B cell (primary cell): ENCODE results near the gene MACROH2A1. TPM values are rescaled to one million over a fixed set of nuclear protein-coding genes. Genes with fewer than 3 reads are reported as not detected.

ENCODE experiments used
- ATAC-seq: fragments of 200-7000 bp; cut with Tn5 transposase; one replicate; pipeline ENCODE4 v1.10.0; 2021; ENCODE audit warnings: low read depth, mild to moderate bottlenecking, moderate number of reproducible peaks, moderate library complexity
- CTCF ChIA-PET: fragments of 350-600 bp; sonication (Branson Sonifier 250); formaldehyde crosslinking; loops from one replicate; lab custom pipeline; 2021; ENCODE audit warnings: antibody characterized with exemption, inconsistent platforms; lab: Charles Lee
- POLR2A ChIA-PET: fragments of 350-600 bp; sonication (Branson Sonifier 250); formaldehyde crosslinking; loops from one replicate; lab custom pipeline; 2021; ENCODE audit warnings: antibody characterized with exemption; lab: Charles Lee
- DNase-seq: peaks from one replicate; pipeline ENCODE4 v3.0.0; 2013
- H2AFZ ChIP-seq: 2 replicates; pipeline ENCODE4 v1.6.1; 2012; ENCODE audit warnings: mild to moderate bottlenecking, low read depth, low read length; ENCODE audit not compliant: insufficient read depth, poor library complexity, severe bottlenecking
- H3K27ac ChIP-seq, 2 donors: 1 replicate in 1 of 2; 2 replicates in 1 of 2; pipeline ENCODE4 v1.5.1; 2012 to 2013; ENCODE audit warnings: low read length in 2 of 2, mild to moderate bottlenecking in 2 of 2, moderate library complexity in 1 of 2
- H3K27me3 ChIP-seq, 4 experiments: fragments of 200-600 bp in 1 of 4; sonication (generic) in 1 of 4; replicated peaks in 1 of 4; 1 replicate in 2 of 4; 2 replicates in 2 of 4; pipeline versions ENCODE4 v1.6.1 to v1.7.0; 2013 to 2016; ENCODE audit warnings: low read length in 3 of 4, mild to moderate bottlenecking in 2 of 4, mixed read lengths in 1 of 4, moderate library complexity in 1 of 4; ENCODE audit not compliant: insufficient read depth in 4 of 4, control insufficient read depth in 3 of 4; ENCODE audit errors: control extremely low read depth in 1 of 4
- H3K36me3 ChIP-seq, 2 experiments: replicated peaks in 1 of 2; 1 replicate in 1 of 2; 2 replicates in 1 of 2; pipeline versions ENCODE4 v1.6.1 to v1.7.1; 2013; ENCODE audit warnings: low read length in 1 of 2; ENCODE audit not compliant: insufficient read depth in 2 of 2, control insufficient read depth in 1 of 2; ENCODE audit errors: control extremely low read depth in 1 of 2, extremely low read depth in 1 of 2
- H3K4me1 ChIP-seq, 2 donors: fragments of 200-600 bp in 1 of 2; sonication (generic) in 1 of 2; 1 replicate in 1 of 2; 2 replicates in 1 of 2; pipeline versions ENCODE4 v1.5.1 to v1.6.1; 2013 to 2017; ENCODE audit warnings: low read length in 2 of 2; ENCODE audit not compliant: control insufficient read depth in 2 of 2, insufficient read depth in 2 of 2
- H3K4me2 ChIP-seq: replicated peaks from 2 replicates; pipeline ENCODE3; 2012; ENCODE audit warnings: mild to moderate bottlenecking, low read depth, low read length; ENCODE audit not compliant: poor library complexity, severe bottlenecking
- H3K4me3 ChIP-seq, 5 experiments: fragments of 200-600 bp in 1 of 5; sonication (generic) in 1 of 5; 1 replicate in 3 of 5; 2 replicates in 2 of 5; pipeline versions ENCODE4 v1.5.1 to v1.7.0; 2011 to 2016; ENCODE audit warnings: low read length in 4 of 5, mild to moderate bottlenecking in 4 of 5, low read depth in 2 of 5, control low read depth in 1 of 5, moderate library complexity in 1 of 5; ENCODE audit not compliant: insufficient read depth in 1 of 5; ENCODE audit errors: control extremely low read depth in 1 of 5, extremely low read depth in 1 of 5
- H3K79me2 ChIP-seq: fragments of 200-600 bp; sonication (generic); one replicate; pipeline ENCODE4 v1.6.0; 2016; ENCODE audit warnings: low read length; ENCODE audit not compliant: control insufficient read depth, insufficient read depth
- H3K9ac ChIP-seq: fragments of 200-600 bp; sonication (generic); 2 replicates; pipeline ENCODE4 v1.6.1; 2017; ENCODE audit warnings: mild to moderate bottlenecking, low read length, moderate library complexity
- H3K9me3 ChIP-seq, 3 donors: one replicate each; pipeline versions ENCODE4 v1.6.1 to v1.7.1; 2013; ENCODE audit warnings: low read length in 2 of 3; ENCODE audit not compliant: control insufficient read depth in 2 of 3, insufficient read depth in 1 of 3; ENCODE audit errors: control extremely low read depth in 1 of 3
- H4K20me1 ChIP-seq: 2 replicates; pipeline ENCODE4 v1.6.0; 2012; ENCODE audit warnings: mild to moderate bottlenecking, low read length; ENCODE audit not compliant: insufficient read depth, control insufficient read depth, poor library complexity, severe bottlenecking
- H3K27ac Mint-ChIP-seq: one replicate; pipeline ENCODE4 v1.8.0; 2021; ENCODE audit warnings: mixed read lengths
- H3K27me3 Mint-ChIP-seq: one replicate; pipeline ENCODE4 v1.8.0; 2021; ENCODE audit warnings: mixed read lengths
- H3K4me1 Mint-ChIP-seq: one replicate; pipeline ENCODE4 v1.8.0; 2021; ENCODE audit warnings: mixed read lengths
- H3K4me3 Mint-ChIP-seq: one replicate; pipeline ENCODE4 v1.8.0; 2021; ENCODE audit warnings: mixed read lengths
- H3K9me3 Mint-ChIP-seq: one replicate; pipeline ENCODE4 v1.8.0; 2022; ENCODE audit warnings: mixed read lengths; ENCODE audit not compliant: insufficient read depth
- EZH2 ChIP-seq: IDR thresholded peaks from 2 replicates; pipeline ENCODE4 v1.6.1; 2012; ENCODE audit warnings: borderline replicate concordance, low read depth, mild to moderate bottlenecking, moderate library complexity, low read length; ENCODE audit not compliant: insufficient read depth, poor library complexity, severe bottlenecking
- WGBS: methylation state at CpG from one replicate; pipeline ENCODE4 v1.1.5; 2013; ENCODE audit warnings: missing lambda C conversion rate; ENCODE audit not compliant: insufficient coverage; 5-methylcytosine and 5-hydroxymethylcytosine counted together
- intact Hi-C: fragments of 100-400 bp; cut with micrococcal nuclease; formaldehyde crosslinking; loops from one replicate; pipeline ENCODE4 v1.10.0; 2022
- polyA plus RNA-seq: library from polyadenylated mRNA; depleted of rRNA; stranded (reverse); fragments of >200 nt; gene quantifications from 2 replicates; pipeline ENCODE4 v1.2.3, GENCODE V29; 2012
- small RNA-seq: library from RNA; depleted of rRNA; stranded (forward); fragments of <200 nt; gene quantifications from one replicate; pipeline ENCODE3, GENCODE V24; 2012; ENCODE audit warnings: low replicate concordance, low read depth; ENCODE audit not compliant: insufficient read length
- total RNA-seq, 2 donors: library from RNA; stranded (reverse); fragments of 120-200 nt in 1 of 2; gene quantifications; 1 replicate in 1 of 2; 2 replicates in 1 of 2; pipeline versions ENCODE4 v1.2.3 to v1.2.4, GENCODE V29; 2013 to 2022
- TF ChIP-seq, protein P1 (sequence below): fragments of 200-600 bp; IDR thresholded peaks from one replicate; pipeline ENCODE4 v1.8.0; 2022; ENCODE audit warnings: antibody characterized with exemption, mild to moderate bottlenecking

MACROH2A1 gene
- total and polyA plus RNA-seq, 2 donors (not counting 1 experiment from before 2014, with no cell fraction given): 80.1 to 99.7 TPM

DNA sequence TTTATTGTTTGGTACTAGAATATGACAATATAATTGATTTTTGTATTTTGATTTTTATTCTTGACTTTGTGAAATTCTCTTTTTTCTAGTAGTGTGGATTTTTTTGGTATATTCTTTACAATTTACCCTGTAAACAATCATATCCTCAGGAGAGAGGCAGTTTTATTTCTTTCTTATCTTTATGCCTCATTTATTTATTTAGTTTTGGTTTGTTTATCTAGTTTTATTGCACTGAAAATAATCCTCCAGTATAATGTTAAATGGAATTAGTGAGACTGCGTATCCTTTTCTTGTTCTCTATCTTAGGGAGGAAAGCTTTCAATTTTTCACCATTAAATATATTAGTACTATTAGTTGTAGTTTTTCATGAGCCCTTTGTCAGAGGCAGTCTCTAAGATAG, 109.4 kb downstream of the MACROH2A1 start:
- Histone ChIP-seq H3K4me3 (no peak overlapping the region), H3K4me1 (no peaks in the 10 kb centered on the region), H3K79me2 (no peaks in the 10 kb centered on the region), H3K9ac (no peak overlapping the region), H3K36me3 (no peaks in the 10 kb centered on the region), H2AFZ (no peak overlapping the region), H3K27me3 (peaks cover 0 to 13% (median 2%) of the 10 kb centered on the region in 4 experiments), H3K27ac (no peak overlapping the region), H3K4me2 (no peak overlapping the region), H3K9me3 (peaks cover 0 to 3% (median 0%) of the 10 kb centered on the region in 3 donors), H4K20me1 (no peaks in the 10 kb centered on the region)
- no CpG with 5 or more reads among the region's 1 CpG for WGBS
- Mint-ChIP-seq H3K4me1 (no peaks in the 10 kb centered on the region), H3K9me3 (no peaks in the 10 kb centered on the region), H3K27me3 (peaks cover 50% of the 10 kb centered on the region), H3K4me3 (no peak overlapping the region), H3K27ac (no peak overlapping the region)
- ChIA-PET CTCF (no interaction called here), POLR2A (no interaction called here)
- no peak for TF ChIP-seq EZH2
- TF ChIP-seq, protein P1, sequence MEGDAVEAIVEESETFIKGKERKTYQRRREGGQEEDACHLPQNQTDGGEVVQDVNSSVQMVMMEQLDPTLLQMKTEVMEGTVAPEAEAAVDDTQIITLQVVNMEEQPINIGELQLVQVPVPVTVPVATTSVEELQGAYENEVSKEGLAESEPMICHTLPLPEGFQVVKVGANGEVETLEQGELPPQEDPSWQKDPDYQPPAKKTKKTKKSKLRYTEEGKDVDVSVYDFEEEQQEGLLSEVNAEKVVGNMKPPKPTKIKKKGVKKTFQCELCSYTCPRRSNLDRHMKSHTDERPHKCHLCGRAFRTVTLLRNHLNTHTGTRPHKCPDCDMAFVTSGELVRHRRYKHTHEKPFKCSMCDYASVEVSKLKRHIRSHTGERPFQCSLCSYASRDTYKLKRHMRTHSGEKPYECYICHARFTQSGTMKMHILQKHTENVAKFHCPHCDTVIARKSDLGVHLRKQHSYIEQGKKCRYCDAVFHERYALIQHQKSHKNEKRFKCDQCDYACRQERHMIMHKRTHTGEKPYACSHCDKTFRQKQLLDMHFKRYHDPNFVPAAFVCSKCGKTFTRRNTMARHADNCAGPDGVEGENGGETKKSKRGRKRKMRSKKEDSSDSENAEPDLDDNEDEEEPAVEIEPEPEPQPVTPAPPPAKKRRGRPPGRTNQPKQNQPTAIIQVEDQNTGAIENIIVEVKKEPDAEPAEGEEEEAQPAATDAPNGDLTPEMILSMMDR: no peak
- ATAC-seq (no peak), DNase-seq (no peak)
- intact Hi-C loops: no loop called here

DNA sequence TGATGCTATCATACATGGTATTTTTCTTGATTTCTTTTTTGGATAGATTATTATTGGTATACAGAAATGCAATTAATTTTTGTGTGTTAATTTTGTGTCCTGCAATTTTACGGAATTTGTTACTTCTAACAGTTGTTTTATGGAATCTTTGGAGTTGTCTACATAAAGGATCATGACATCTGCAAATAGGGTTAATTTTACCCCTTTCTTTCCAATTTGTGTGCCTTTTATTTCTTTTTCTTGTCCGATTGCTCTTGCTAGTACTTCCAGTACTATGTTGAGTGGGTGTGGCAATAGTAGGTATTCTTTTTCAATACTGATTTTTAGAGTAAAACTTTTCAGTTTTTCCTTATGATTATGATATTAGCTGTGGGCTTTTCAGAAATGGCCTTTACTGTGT, 111.5 kb downstream of the MACROH2A1 start:
- no peaks in the 10 kb centered on the region for H3K4me1 ChIP-seq
- POLR2A ChIA-PET: no interaction called here
- CTCF ChIA-PET: no interaction called here
- no peak overlapping the region for H3K4me3 Mint-ChIP-seq
- no peaks in the 10 kb centered on the region for H4K20me1 ChIP-seq
- peaks cover 0 to 3% (median 0%) of the 10 kb centered on the region in 3 donors for H3K9me3 ChIP-seq
- DNase-seq (no peak), ATAC-seq (no peak)
- H3K36me3 ChIP-seq: no peaks in the 10 kb centered on the region
- H3K27ac Mint-ChIP-seq: no peak overlapping the region
- peaks cover 2% of the 10 kb centered on the region for H3K9me3 Mint-ChIP-seq
- no peak overlapping the region for H3K4me2 ChIP-seq
- peaks cover 0 to 4% (median 2%) of the 10 kb centered on the region in 4 experiments for H3K27me3 ChIP-seq
- no peak overlapping the region for H3K27ac ChIP-seq
- H2AFZ ChIP-seq: no peak overlapping the region
- no peaks in the 10 kb centered on the region for H3K79me2 ChIP-seq
- TF ChIP-seq EZH2: no peak
- TF ChIP-seq, protein P1: no peak
- H3K4me1 Mint-ChIP-seq: peaks cover 2% of the 10 kb centered on the region
- H3K9ac ChIP-seq: no peak overlapping the region
- WGBS: no CpG with 5 or more reads among the region's 2 CpGs
- no peak overlapping the region for H3K4me3 ChIP-seq
- intact Hi-C loops: no loop called here
- peaks cover 58% of the 10 kb centered on the region for H3K27me3 Mint-ChIP-seq

Small RNAs within 50 kb of the gene (small RNA-seq; reads per million reads assigned to genes)
- gene DCANP1: not detected

Other genes starting within 250 kb of the MACROH2A1 start
- 0.10 TPM in 1 of 2 replicates, not detected in the other for gene DCANP1, start 48.1 kb upstream of the MACROH2A1 start, total RNA-seq
- gene DCANP1, start 48.1 kb upstream of the MACROH2A1 start, polyA plus RNA-seq: not detected in 2 replicates
- not detected in 2 replicates for gene TIFAB, start 53.1 kb upstream of the MACROH2A1 start, total RNA-seq
- 0.03 TPM in 1 of 2 replicates, not detected in the other for gene TIFAB, start 53.1 kb upstream of the MACROH2A1 start, polyA plus RNA-seq
- gene NEUROG1, start 136.7 kb upstream of the MACROH2A1 start, total RNA-seq: not detected in 2 replicates
- not detected in 2 replicates for gene NEUROG1, start 136.7 kb upstream of the MACROH2A1 start, polyA plus RNA-seq
- gene CXCL14, start 179.8 kb upstream of the MACROH2A1 start, total RNA-seq: not detected in 2 replicates
- gene CXCL14, start 179.8 kb upstream of the MACROH2A1 start, polyA plus RNA-seq: not detected in 2 replicates